HEK293 (cell line): ENCODE measurements around the gene KLHL5.

Source experiments
- CTCF ChIA-PET: fragments of 350-600 bp; formaldehyde crosslinking; extraction: SDS; loops from one replicate; lab custom pipeline; 2021; ENCODE audit warnings: antibody characterized with exemption; lab: Yijun Ruan, JAX
- POLR2A ChIA-PET: fragments of 300-600 bp; formaldehyde crosslinking; extraction: SDS; loops from one replicate; lab custom pipeline; 2020; ENCODE audit warnings: antibody characterized with exemption, inconsistent platforms; lab: Yijun Ruan, JAX
- H3K27ac ChIP-seq: fragments of 200-500 bp; sonication (Bioruptor generic); 2 replicates; pipeline ENCODE4 v1.5.1; 2014; ENCODE audit warnings: low read depth, low read length, control low read depth, inconsistent platforms; ENCODE audit errors: extremely low read depth
- H3K36me3 ChIP-seq, 2 experiments: fragments of 200-500 bp in 1 of 2; sonication (Bioruptor generic) in 1 of 2; 1 replicate in 1 of 2; 2 replicates in 1 of 2; pipeline ENCODE4 v1.5.1; 2014 to 2017; ENCODE audit warnings: inconsistent platforms in 2 of 2, low read length in 2 of 2; ENCODE audit not compliant: control insufficient read depth in 2 of 2, insufficient read depth in 1 of 2
- H3K4me1 ChIP-seq: fragments of 200-500 bp; sonication (Bioruptor generic); 2 replicates; pipeline ENCODE4 v1.5.1; 2014; ENCODE audit warnings: mild to moderate bottlenecking, low read length, inconsistent platforms; ENCODE audit not compliant: control insufficient read depth, insufficient read depth
- H3K4me3 ChIP-seq: 2 replicates; pipeline ENCODE4 v1.5.1; 2011; ENCODE audit warnings: low read depth, mild to moderate bottlenecking, control low read depth, low read length, moderate library complexity
- H3K9me3 ChIP-seq: fragments of 200-500 bp; sonication (Bioruptor generic); 2 replicates; pipeline ENCODE4 v1.5.1; 2014; ENCODE audit warnings: low read depth, low read length, inconsistent platforms; ENCODE audit not compliant: control insufficient read depth, insufficient read depth
- HOXD13 ChIP-seq: sonication (generic); formaldehyde crosslinking; IDR thresholded peaks from 2 replicates; pipeline ENCODE4 v1.8.0; 2022; ENCODE audit warnings: missing genetic modification reagents, borderline replicate concordance
- PRDM1 ChIP-seq: fragments of 450-650 bp; formaldehyde crosslinking; IDR thresholded peaks from 2 replicates; pipeline ENCODE4; 2016; ENCODE audit warnings: missing biosample characterization, missing genetic modification characterization
- SP2 ChIP-seq: fragments of 450-650 bp; formaldehyde crosslinking; IDR thresholded peaks from 2 replicates; pipeline ENCODE4 v1.5.1; 2016; ENCODE audit warnings: missing biosample characterization, missing genetic modification characterization
- YY1 ChIP-seq: fragments of 450-650 bp; formaldehyde crosslinking; IDR thresholded peaks from 2 replicates; pipeline ENCODE4 v1.5.1; 2018; ENCODE audit warnings: missing biosample characterization, missing genetic modification characterization
- ZBTB20 ChIP-seq: fragments of 450-650 bp; formaldehyde crosslinking; IDR thresholded peaks from 2 replicates; pipeline ENCODE4 v1.5.1; 2016; ENCODE audit warnings: missing biosample characterization, missing genetic modification characterization
- ZNF10 ChIP-seq: fragments of 450-650 bp; formaldehyde crosslinking; IDR thresholded peaks from 2 replicates; pipeline ENCODE4 v1.5.1; 2017; ENCODE audit warnings: missing biosample characterization, missing genetic modification characterization
- ZNF133 ChIP-seq: fragments of 450-650 bp; formaldehyde crosslinking; IDR thresholded peaks from 2 replicates; pipeline ENCODE4 v1.5.1; 2016; ENCODE audit warnings: missing biosample characterization, missing genetic modification characterization
- ZNF221 ChIP-seq: fragments of 450-650 bp; formaldehyde crosslinking; IDR thresholded peaks from 2 replicates; pipeline ENCODE4 v1.5.1; 2017; ENCODE audit warnings: missing biosample characterization, missing genetic modification characterization, borderline replicate concordance
- ZNF335 ChIP-seq: fragments of 450-650 bp; formaldehyde crosslinking; conservative IDR thresholded peaks from 2 replicates; pipeline ENCODE4 v1.5.1; 2016; ENCODE audit warnings: missing biosample characterization, missing genetic modification characterization
- ZNF48 ChIP-seq: fragments of 450-650 bp; formaldehyde crosslinking; IDR thresholded peaks from 2 replicates; pipeline ENCODE4 v1.5.1; 2016; ENCODE audit warnings: missing biosample characterization, missing genetic modification characterization
- ZNF560 ChIP-seq: fragments of 450-650 bp; formaldehyde crosslinking; IDR thresholded peaks from 2 replicates; pipeline ENCODE4 v1.5.1; 2017; ENCODE audit warnings: missing biosample characterization, missing genetic modification characterization, borderline replicate concordance
- ZNF623 ChIP-seq: fragments of 450-650 bp; formaldehyde crosslinking; IDR thresholded peaks from 2 replicates; pipeline ENCODE4 v1.5.1; 2016; ENCODE audit warnings: missing biosample characterization, missing genetic modification characterization
- ZNF629 ChIP-seq: fragments of 450-650 bp; formaldehyde crosslinking; IDR thresholded peaks from 2 replicates; pipeline ENCODE4 v1.5.1; 2017; ENCODE audit warnings: missing biosample characterization, missing genetic modification characterization
- ZNF664 ChIP-seq: fragments of 450-650 bp; formaldehyde crosslinking; IDR thresholded peaks from 2 replicates; pipeline ENCODE4 v1.5.1; 2016; ENCODE audit warnings: missing biosample characterization, missing genetic modification characterization
- ZNF777 ChIP-seq: fragments of 450-650 bp; formaldehyde crosslinking; IDR thresholded peaks from 2 replicates; pipeline ENCODE4 v1.5.1; 2017; ENCODE audit warnings: missing biosample characterization, missing genetic modification characterization, borderline replicate concordance
- ZNF785 ChIP-seq: fragments of 450-650 bp; formaldehyde crosslinking; IDR thresholded peaks from 2 replicates; pipeline ENCODE4 v1.5.1; 2016; ENCODE audit warnings: missing biosample characterization, missing genetic modification characterization
- TF ChIP-seq, protein P1 (sequence below): fragments of 450-650 bp; formaldehyde crosslinking; conservative IDR thresholded peaks from 2 replicates; pipeline ENCODE4 v1.5.1; 2016; ENCODE audit warnings: low read depth, missing biosample characterization, missing genetic modification characterization
- TF ChIP-seq, protein P2 (sequence below): fragments of 450-650 bp; formaldehyde crosslinking; IDR thresholded peaks from 2 replicates; pipeline ENCODE4 v1.5.1; 2016; ENCODE audit warnings: missing biosample characterization, missing genetic modification characterization
- TF ChIP-seq, protein P3 (sequence below): fragments of 450-650 bp; formaldehyde crosslinking; IDR thresholded peaks from 2 replicates; pipeline ENCODE4 v1.5.1; 2017; ENCODE audit warnings: missing biosample characterization, missing genetic modification characterization

The KLHL5 gene

DNA sequence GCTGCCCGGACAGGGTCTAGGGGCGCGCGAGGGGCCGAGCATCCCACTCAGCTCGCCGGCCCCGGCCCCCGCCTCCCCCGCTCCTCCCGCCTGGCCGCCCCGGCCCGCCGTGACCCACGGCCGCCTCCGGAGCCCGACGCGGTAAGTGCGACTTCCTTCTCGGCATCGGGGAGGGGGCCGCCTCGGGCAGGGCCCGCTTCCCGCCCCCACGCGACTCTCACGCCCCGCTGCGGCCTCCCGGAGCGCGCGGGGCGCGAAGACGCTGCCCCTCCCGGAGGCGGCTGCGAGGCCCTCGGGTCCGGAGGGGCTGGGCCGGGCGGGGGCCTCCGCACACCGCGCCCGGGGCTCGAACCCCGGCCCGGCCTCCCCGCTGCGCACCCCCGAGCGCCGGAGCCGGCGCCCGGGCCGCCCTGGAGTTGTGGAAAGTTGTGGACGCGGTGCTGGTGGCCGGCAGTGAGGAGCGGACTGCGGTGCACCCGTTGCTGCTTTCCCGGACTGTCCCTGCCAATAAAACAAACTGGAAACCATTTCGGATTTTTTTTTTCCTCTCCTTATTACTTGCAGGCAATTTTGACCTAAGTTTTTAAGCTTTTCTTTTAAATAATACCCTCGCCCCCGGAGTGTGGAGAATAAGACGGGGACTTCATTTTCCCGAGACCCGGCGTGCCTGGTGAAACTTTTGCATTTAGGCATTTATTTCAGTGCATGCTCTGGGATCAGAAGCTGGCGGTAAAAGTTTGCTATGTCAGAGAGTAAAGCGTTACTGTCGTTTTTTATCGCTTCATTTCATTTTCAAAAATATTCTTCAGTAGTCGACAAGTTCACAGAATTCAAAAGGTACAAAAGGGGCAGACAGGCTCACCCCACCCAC is 16.8 kb upstream of the KLHL5 start (continued):
- TF ChIP-seq, protein P1, sequence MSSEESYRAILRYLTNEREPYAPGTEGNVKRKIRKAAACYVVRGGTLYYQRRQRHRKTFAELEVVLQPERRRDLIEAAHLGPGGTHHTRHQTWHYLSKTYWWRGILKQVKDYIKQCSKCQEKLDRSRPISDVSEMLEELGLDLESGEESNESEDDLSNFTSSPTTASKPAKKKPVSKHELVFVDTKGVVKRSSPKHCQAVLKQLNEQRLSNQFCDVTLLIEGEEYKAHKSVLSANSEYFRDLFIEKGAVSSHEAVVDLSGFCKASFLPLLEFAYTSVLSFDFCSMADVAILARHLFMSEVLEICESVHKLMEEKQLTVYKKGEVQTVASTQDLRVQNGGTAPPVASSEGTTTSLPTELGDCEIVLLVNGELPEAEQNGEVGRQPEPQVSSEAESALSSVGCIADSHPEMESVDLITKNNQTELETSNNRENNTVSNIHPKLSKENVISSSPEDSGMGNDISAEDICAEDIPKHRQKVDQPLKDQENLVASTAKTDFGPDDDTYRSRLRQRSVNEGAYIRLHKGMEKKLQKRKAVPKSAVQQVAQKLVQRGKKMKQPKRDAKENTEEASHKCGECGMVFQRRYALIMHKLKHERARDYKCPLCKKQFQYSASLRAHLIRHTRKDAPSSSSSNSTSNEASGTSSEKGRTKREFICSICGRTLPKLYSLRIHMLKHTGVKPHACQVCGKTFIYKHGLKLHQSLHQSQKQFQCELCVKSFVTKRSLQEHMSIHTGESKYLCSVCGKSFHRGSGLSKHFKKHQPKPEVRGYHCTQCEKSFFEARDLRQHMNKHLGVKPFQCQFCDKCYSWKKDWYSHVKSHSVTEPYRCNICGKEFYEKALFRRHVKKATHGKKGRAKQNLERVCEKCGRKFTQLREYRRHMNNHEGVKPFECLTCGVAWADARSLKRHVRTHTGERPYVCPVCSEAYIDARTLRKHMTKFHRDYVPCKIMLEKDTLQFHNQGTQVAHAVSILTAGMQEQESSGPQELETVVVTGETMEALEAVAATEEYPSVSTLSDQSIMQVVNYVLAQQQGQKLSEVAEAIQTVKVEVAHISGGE = peak; percentile 37
- TF ChIP-seq PRDM1 (peak; percentile 88), ZNF623 (no peak), HOXD13 (CRISPR knock-in tag) (no peak), ZNF133 (tag by site-specific recombination) (no peak), ZBTB20 (tag by site-specific recombination) (no peak), ZNF48 (no peak)
- TF ChIP-seq, protein P2, sequence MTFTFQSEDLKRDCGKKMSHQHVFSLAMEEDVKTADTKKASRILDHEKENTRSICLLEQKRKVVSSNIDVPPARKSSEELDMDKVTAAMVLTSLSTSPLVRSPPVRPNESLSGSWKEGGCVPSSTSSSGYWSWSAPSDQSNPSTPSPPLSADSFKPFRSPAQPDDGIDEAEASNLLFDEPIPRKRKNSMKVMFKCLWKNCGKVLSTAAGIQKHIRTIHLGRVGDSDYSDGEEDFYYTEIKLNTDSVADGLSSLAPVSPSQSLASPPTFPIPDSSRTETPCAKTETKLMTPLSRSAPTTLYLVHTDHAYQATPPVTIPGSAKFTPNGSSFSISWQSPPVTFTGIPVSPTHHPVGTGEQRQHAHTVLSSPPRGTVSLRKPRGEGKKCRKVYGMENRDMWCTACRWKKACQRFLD = no peak
- TF ChIP-seq, protein P3, sequence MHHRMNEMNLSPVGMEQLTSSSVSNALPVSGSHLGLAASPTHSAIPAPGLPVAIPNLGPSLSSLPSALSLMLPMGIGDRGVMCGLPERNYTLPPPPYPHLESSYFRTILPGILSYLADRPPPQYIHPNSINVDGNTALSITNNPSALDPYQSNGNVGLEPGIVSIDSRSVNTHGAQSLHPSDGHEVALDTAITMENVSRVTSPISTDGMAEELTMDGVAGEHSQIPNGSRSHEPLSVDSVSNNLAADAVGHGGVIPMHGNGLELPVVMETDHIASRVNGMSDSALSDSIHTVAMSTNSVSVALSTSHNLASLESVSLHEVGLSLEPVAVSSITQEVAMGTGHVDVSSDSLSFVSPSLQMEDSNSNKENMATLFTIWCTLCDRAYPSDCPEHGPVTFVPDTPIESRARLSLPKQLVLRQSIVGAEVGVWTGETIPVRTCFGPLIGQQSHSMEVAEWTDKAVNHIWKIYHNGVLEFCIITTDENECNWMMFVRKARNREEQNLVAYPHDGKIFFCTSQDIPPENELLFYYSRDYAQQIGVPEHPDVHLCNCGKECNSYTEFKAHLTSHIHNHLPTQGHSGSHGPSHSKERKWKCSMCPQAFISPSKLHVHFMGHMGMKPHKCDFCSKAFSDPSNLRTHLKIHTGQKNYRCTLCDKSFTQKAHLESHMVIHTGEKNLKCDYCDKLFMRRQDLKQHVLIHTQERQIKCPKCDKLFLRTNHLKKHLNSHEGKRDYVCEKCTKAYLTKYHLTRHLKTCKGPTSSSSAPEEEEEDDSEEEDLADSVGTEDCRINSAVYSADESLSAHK (tag by site-specific recombination) = no peak

DNA sequence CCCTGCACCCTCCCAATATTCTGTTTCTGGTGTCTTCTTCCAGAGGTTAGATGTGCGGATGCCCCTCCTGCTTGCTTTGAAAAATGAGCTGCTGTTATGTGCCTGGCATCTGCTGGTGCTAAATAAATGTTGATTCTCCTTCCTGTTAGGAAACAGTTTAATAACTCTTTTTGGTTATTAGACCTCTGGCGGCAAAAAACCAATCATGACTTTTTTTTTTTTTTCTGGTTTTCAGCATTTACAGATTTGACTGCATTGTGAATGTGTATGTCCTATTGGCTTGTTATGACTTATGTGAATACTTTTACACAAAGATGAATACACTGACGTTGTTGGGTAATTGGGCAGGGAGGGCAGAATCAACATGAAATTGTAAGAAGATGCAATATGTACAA is 16.2 kb upstream of the KLHL5 start:
- H3K27ac ChIP-seq = no peak overlapping the region
- ChIA-PET POLR2A (interaction anchor here (0.9 kb wide), 1 partner anchor 59 kb away, joined by 8 read pairs; no protein-coding TSS in a partner anchor), CTCF (interaction anchor here (0.6 kb wide), 1 partner anchor 89 kb away, joined by 3 read pairs; no protein-coding TSS in a partner anchor)
- no peaks in the 10 kb centered on the region for H3K9me3 ChIP-seq
- H3K36me3 ChIP-seq = no peaks in the 10 kb centered on the region
- TF ChIP-seq ZNF664 (tag by site-specific recombination) = peak; percentile 72; the same call in 1 of the 2 replicates
- TF ChIP-seq ZNF335 = peak; percentile 43; the same call in 1 of the 2 replicates
- TF ChIP-seq ZNF629 (tag by site-specific recombination) = no peak
- no peak for TF ChIP-seq ZNF777
- no peak for TF ChIP-seq ZNF785
- no peak for TF ChIP-seq ZNF221 (tag by site-specific recombination)
- TF ChIP-seq SP2 (tag by site-specific recombination) = no peak
- no peak for TF ChIP-seq ZNF10 (tag by site-specific recombination)
- no peak for TF ChIP-seq YY1 (tag by site-specific recombination)
- no peak for TF ChIP-seq ZNF560
- H3K4me1 ChIP-seq = no peaks in the 10 kb centered on the region
- peak overlapping the region; percentile 58 for H3K4me3 ChIP-seq
